Tibial nerve (tissue), 3 donors: ENCODE results near the gene WDR36.

Source experiments
- POLR2A ChIP-seq, 2 donors: fragments of 450-650 bp; IDR thresholded peaks; one replicate each; pipeline ENCODE4 v1.6.1; 2017; ENCODE audit warnings: antibody characterized with exemption in 2 of 2, mild to moderate bottlenecking in 2 of 2, moderate library complexity in 2 of 2
- TF ChIP-seq, protein P1 (sequence below), 5 experiments: fragments of 200-600 bp in 3 of 5; fragments of 450-650 bp in 2 of 5; sonication (generic) in 3 of 5; IDR thresholded peaks; one replicate each; pipeline ENCODE4 v1.5.1; 2016 to 2019; ENCODE audit warnings: antibody characterized with exemption in 5 of 5, mild to moderate bottlenecking in 3 of 5, moderate library complexity in 2 of 5

DNA sequence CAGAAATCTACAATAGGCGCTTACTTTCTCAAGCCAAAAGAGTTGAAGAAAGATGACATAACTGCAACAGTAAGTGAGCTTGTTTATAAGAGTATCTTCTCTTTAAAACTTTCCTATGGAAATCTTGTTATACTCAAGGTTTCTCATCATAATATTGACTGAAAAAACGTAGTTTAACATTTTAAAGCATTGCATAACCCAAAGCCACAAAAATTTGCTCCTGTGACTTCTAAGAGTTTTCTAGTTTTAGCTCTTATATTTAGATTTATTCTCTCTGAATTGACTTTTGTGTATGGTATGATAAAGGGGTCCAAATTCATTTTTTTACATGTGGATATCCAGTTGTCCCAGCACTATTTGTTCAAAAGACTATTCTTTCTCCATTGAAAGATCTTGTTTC lies 15.2 kb downstream of the WDR36 start:
- TF ChIP-seq POLR2A (IDR thresholded peaks at IDR 0.05), result no peak
- TF ChIP-seq, protein P1, sequence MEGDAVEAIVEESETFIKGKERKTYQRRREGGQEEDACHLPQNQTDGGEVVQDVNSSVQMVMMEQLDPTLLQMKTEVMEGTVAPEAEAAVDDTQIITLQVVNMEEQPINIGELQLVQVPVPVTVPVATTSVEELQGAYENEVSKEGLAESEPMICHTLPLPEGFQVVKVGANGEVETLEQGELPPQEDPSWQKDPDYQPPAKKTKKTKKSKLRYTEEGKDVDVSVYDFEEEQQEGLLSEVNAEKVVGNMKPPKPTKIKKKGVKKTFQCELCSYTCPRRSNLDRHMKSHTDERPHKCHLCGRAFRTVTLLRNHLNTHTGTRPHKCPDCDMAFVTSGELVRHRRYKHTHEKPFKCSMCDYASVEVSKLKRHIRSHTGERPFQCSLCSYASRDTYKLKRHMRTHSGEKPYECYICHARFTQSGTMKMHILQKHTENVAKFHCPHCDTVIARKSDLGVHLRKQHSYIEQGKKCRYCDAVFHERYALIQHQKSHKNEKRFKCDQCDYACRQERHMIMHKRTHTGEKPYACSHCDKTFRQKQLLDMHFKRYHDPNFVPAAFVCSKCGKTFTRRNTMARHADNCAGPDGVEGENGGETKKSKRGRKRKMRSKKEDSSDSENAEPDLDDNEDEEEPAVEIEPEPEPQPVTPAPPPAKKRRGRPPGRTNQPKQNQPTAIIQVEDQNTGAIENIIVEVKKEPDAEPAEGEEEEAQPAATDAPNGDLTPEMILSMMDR (IDR thresholded peaks at IDR 0.05), result no peak
